Osteoblast (primary cell): ENCODE data around the gene TRAPPC10. TPM values are rescaled to one million over a fixed set of nuclear protein-coding genes. Genes with fewer than 3 reads are reported as not detected.

Source experiments
- DNase-seq: peaks from one replicate; pipeline ENCODE4 v3.0.0; 2011; ENCODE audit warnings: low spot score, mixed read lengths; ENCODE audit not compliant: insufficient read length; ENCODE audit errors: missing footprints
- H2AFZ ChIP-seq: 2 replicates; pipeline ENCODE4 v1.6.0; 2011; ENCODE audit warnings: mild to moderate bottlenecking, low read length
- H3K27ac ChIP-seq: 2 replicates; pipeline ENCODE4 v1.5.1; 2011; ENCODE audit warnings: mild to moderate bottlenecking, low read depth, low read length, moderate library complexity
- H3K27me3 ChIP-seq: 2 replicates; pipeline ENCODE4 v1.6.0; 2012; ENCODE audit warnings: mild to moderate bottlenecking, control low read depth, inconsistent platforms, low read length, moderate library complexity; ENCODE audit not compliant: insufficient read depth
- H3K36me3 ChIP-seq: 2 replicates; pipeline ENCODE4 v1.5.1; 2011; ENCODE audit warnings: mild to moderate bottlenecking, low read length, control low read depth, moderate library complexity; ENCODE audit not compliant: insufficient read depth
- H3K4me1 ChIP-seq: 2 replicates; pipeline ENCODE4 v1.5.1; 2011; ENCODE audit warnings: mild to moderate bottlenecking, low read length, control low read depth, moderate library complexity; ENCODE audit not compliant: insufficient read depth
- H3K4me2 ChIP-seq: 2 replicates; pipeline ENCODE4 v1.6.0; 2011; ENCODE audit warnings: mild to moderate bottlenecking, low read length; ENCODE audit not compliant: insufficient read depth
- H3K4me3 ChIP-seq: fragments of 200-600 bp; sonication (generic); 3 replicates; pipeline ENCODE4 v1.5.1; 2012; ENCODE audit warnings: mild to moderate bottlenecking, low read length, inconsistent platforms; ENCODE audit not compliant: insufficient read depth
- H3K79me2 ChIP-seq: 2 replicates; pipeline ENCODE4 v1.6.0; 2012; ENCODE audit warnings: mild to moderate bottlenecking, low read length, control low read depth, inconsistent platforms; ENCODE audit not compliant: insufficient read depth
- H3K9me3 ChIP-seq: 2 replicates; pipeline ENCODE4 v1.5.1; 2011; ENCODE audit warnings: low read depth, low read length, control low read depth
- H4K20me1 ChIP-seq: 2 replicates; pipeline ENCODE4 v1.6.0; 2012; ENCODE audit warnings: mild to moderate bottlenecking, low read length, control low read depth; ENCODE audit not compliant: insufficient read depth
- CTCF ChIP-seq: IDR thresholded peaks from 2 replicates; pipeline ENCODE4 v1.5.1; 2011; ENCODE audit warnings: mild to moderate bottlenecking, low read depth, low read length, moderate library complexity; ENCODE audit errors: extremely low read depth
- total RNA-seq: library from RNA; depleted of rRNA; stranded (reverse); fragments of >200 nt; gene quantifications from 2 replicates; pipeline ENCODE4 v1.2.3, GENCODE V29; 2012

The TRAPPC10 gene
- total RNA-seq = 33.0 and 36.2 TPM in 2 replicates

- Histone ChIP-seq H3K27ac (peak within 1 kb of the TSS; percentile 85), H3K9me3 (no peaks in the 10 kb centered on the region), H3K79me2 (peaks cover 51% of the 10 kb centered on the region), H3K4me1 (peaks cover 39% of the 10 kb centered on the region), H3K36me3 (no peaks in the 10 kb centered on the region), H2AFZ (peak within 1 kb of the TSS; percentile 83), H3K27me3 (no peaks in the 10 kb centered on the region), H4K20me1 (peaks cover 25% of the 10 kb centered on the region), H3K4me3 (peak within 1 kb of the TSS; percentile 85), H3K4me2 (peak within 1 kb of the TSS; percentile 83)
- peak; percentile 99 for DNase-seq
- TF ChIP-seq CTCF = no peak
Observed at GRCh38 chr21:44011579-44012473, at the start of gene TRAPPC10. Gene TRAPPC10 (plus strand): TSS chr21:44012309. CDS start chr21:44012494, 185 bp downstream.

- no peaks in the 10 kb centered on the region for H3K79me2 ChIP-seq
- DNase-seq = no peak
- no peaks in the 10 kb centered on the region for H4K20me1 ChIP-seq
- no peak overlapping the region for H3K27ac ChIP-seq
- H3K9me3 ChIP-seq = no peaks in the 10 kb centered on the region
- no peaks in the 10 kb centered on the region for H3K27me3 ChIP-seq
- no peak overlapping the region for H3K4me3 ChIP-seq
- H3K4me2 ChIP-seq = no peak overlapping the region
- no peak overlapping the region for H2AFZ ChIP-seq
- no peak for TF ChIP-seq CTCF
- peaks cover 19% of the 10 kb centered on the region for H3K36me3 ChIP-seq
- no peaks in the 10 kb centered on the region for H3K4me1 ChIP-seq
Observed at GRCh38 chr21:43965911-43966585, 46.1 kb upstream of the TRAPPC10 start.

- peaks cover 17% of the 10 kb centered on the region for H3K36me3 ChIP-seq
- H3K27ac ChIP-seq = no peak overlapping the region
- no peaks in the 10 kb centered on the region for H4K20me1 ChIP-seq
- H3K4me1 ChIP-seq = no peaks in the 10 kb centered on the region
- H3K9me3 ChIP-seq = no peaks in the 10 kb centered on the region
- peak; percentile 10 for DNase-seq
- no peaks in the 10 kb centered on the region for H3K79me2 ChIP-seq
- no peaks in the 10 kb centered on the region for H3K27me3 ChIP-seq
- H2AFZ ChIP-seq = no peak overlapping the region
- no peak overlapping the region for H3K4me2 ChIP-seq
- TF ChIP-seq CTCF = no peak
- H3K4me3 ChIP-seq = no peak overlapping the region
Observed at GRCh38 chr21:43966946-43967512, 45.1 kb upstream of the TRAPPC10 start.
